Measurements from ENCODE around the gene FKBP15. TPM values are rescaled to one million over a fixed set of nuclear protein-coding genes. Genes with fewer than 3 reads are reported as not detected.

The FKBP15 gene
- total and polyA plus RNA-seq, 2 of the 8 experiments (the other 6 are each of a cell fraction or from before 2014, with no cell fraction given), result 9.9 to 13.8 TPM

GRCh38 chr9:113173341-113173740 lies 47.7 kb downstream of the FKBP15 start:
- Histone ChIP-seq H2BK120ac (replicated peaks; ENCODE audit: low read depth, low read length) (no peak overlapping the region), H3K36me3 (ENCODE audit: control insufficient read depth in 2 of 4, insufficient read depth in 4 of 4, low read length in 3 of 4) (peaks cover 10 to 52% (median 34%) of the 10 kb centered on the region in 4 experiments; a peak in 7 of 8 replicates), H2AK5ac (ENCODE audit: low read depth, low read length) (no peak overlapping the region), H4K5ac (ENCODE audit: insufficient read length, low read depth, low read length) (no peak overlapping the region), H2BK12ac (ENCODE audit: low read depth, low read length) (no peak overlapping the region), H3K23me2 (ENCODE audit: low read depth, low read length) (no peaks in the 10 kb centered on the region), H2AFZ (ENCODE audit: low read length) (no peak overlapping the region), H4K91ac (replicated peaks; ENCODE audit: insufficient read length, low read length) (no peak overlapping the region), H3K4me1 (replicated peaks in 1 of 4; ENCODE audit: control insufficient read depth in 3 of 4, insufficient read depth in 4 of 4, low read length in 3 of 4) (no peaks in the 10 kb centered on the region), H3K79me2 (ENCODE audit: control insufficient read depth in 1 of 2, insufficient read depth in 2 of 2, low read length in 2 of 2) (no peaks in the 10 kb centered on the region), H2BK5ac (ENCODE audit: low read depth, low read length) (no peak overlapping the region), H3K9me3 (ENCODE audit: insufficient read depth in 2 of 2, low read depth in 1 of 2, low read length in 1 of 2) (no peaks in the 10 kb centered on the region), H3K56ac (replicated peaks; ENCODE audit: insufficient read length, low read depth, low read length) (no peak overlapping the region), H3K4me2 (ENCODE audit: insufficient read depth in 1 of 2, low read depth in 2 of 2, low read length in 2 of 2) (no peak overlapping the region), H3K4me3 (ENCODE audit: extremely low read depth in 1 of 4, insufficient read depth in 2 of 4, low read depth in 3 of 4, low read length in 4 of 4) (no peak overlapping the region), H3K14ac (ENCODE audit: insufficient read length) (no peak overlapping the region), H3K27ac (ENCODE audit: low read depth, low read length) (no peak overlapping the region), H4K8ac (ENCODE audit: extremely low read depth, insufficient read depth, low read length) (no peak overlapping the region), H4K20me1 (replicated peaks in 1 of 2; ENCODE audit: control insufficient read depth in 1 of 2, insufficient read depth in 2 of 2, low read length in 2 of 2) (no peaks in the 10 kb centered on the region), H3K4ac (replicated peaks; ENCODE audit: insufficient read length, low read depth, low read length) (no peak overlapping the region), H2BK20ac (ENCODE audit: low read length) (no peak overlapping the region), H2BK15ac (ENCODE audit: low read length) (no peak overlapping the region), H3K27me3 (replicated peaks in 1 of 4; ENCODE audit: control insufficient read depth in 3 of 4, extremely low read depth in 1 of 4, insufficient read depth in 3 of 4, low read length in 3 of 4) (no peaks in the 10 kb centered on the region), H3K18ac (ENCODE audit: extremely low read depth, low read length) (no peak overlapping the region), H3K79me1 (ENCODE audit: low read depth, low read length) (no peaks in the 10 kb centered on the region), H3K23ac (ENCODE audit: insufficient read length) (no peak overlapping the region), H3K9ac (replicated peaks in 1 of 4; ENCODE audit: extremely low read depth in 1 of 4, low read depth in 3 of 4, low read length in 3 of 4) (no peak overlapping the region)
- ChIA-PET POLR2A (ENCODE audit: partially characterized antibody) (interaction anchor here (0.9 kb wide), 1 partner anchor 11 kb away, joined by 3 read pairs; no protein-coding TSS in a partner anchor), CTCF (ENCODE audit: partially characterized antibody) (interaction anchor here (1.0 to 2.1 kb wide), 4 partner anchors 12 to 251 kb away, joined by 3 to 7 read pairs (median 4); partner anchors contain the start of gene SLC31A2)
- no peak for FAIRE-seq
- WGBS, 2 experiments (ENCODE audit: extremely low coverage in 1 of 2, insufficient coverage in 1 of 2, insufficient read length in 1 of 2, insufficient replicate concordance in 2 of 2, low coverage in 1 of 2, low lambda C conversion rate in 2 of 2, missing lambda C conversion rate in 1 of 2), result 90% methylated on average over 3 of the region's 3 CpGs; no CpG with 5 or more reads in 1 of the 2 experiments
- DNase-seq (ENCODE audit: low read depth in 1 of 2, low spot score in 2 of 2), result no peak
- TF ChIP-seq HDAC2 (IDR thresholded peaks at IDR 0.05; ENCODE audit: borderline replicate concordance in 1 of 2, low read depth in 2 of 2, low read length in 2 of 2) (no peak), USF2 (IDR thresholded peaks at IDR 0.05; ENCODE audit: low read length) (no peak), EP300 (IDR thresholded peaks at IDR 0.05; ENCODE audit: borderline replicate concordance in 1 of 2, low read depth in 2 of 2, low read length in 2 of 2) (no peak), FOSL1 (IDR thresholded peaks at IDR 0.05; ENCODE audit: insufficient read depth, low read depth, low read length) (no peak), RFX5 (IDR thresholded peaks at IDR 0.05; ENCODE audit: borderline replicate concordance, low read depth, low read length) (no peak), CTCF (IDR thresholded peaks at IDR 0.05; ENCODE audit: control extremely low read depth in 1 of 3, insufficient read depth in 1 of 3, low read depth in 1 of 3, low read length in 3 of 3) (no peak), JUND (IDR thresholded peaks at IDR 0.05; ENCODE audit: low read length) (no peak), MAFK (IDR thresholded peaks at IDR 0.05; ENCODE audit: low read depth, low read length) (no peak), CTBP2 (IDR thresholded peaks at IDR 0.05; ENCODE audit: borderline replicate concordance, insufficient read depth, insufficient read length, low read length) (no peak)

Measured in H1 (cell line).